H1 (cell line): ENCODE measurements around the gene FBXL15. TPM values are rescaled to one million over a fixed set of nuclear protein-coding genes. Genes with fewer than 3 reads are reported as not detected.
A peak's percentile ranks its signal among the peaks of the same experiment; 100 is the strongest.

Experiments used
- CTCF ChIA-PET: fragments of 300-600 bp; sonication (Branson Sonifier 250); formaldehyde crosslinking; loops from one replicate; lab custom pipeline; 2021; ENCODE audit not compliant: partially characterized antibody; lab: Charles Lee
- POLR2A ChIA-PET: fragments of 300-600 bp; sonication (Branson Sonifier 250); formaldehyde crosslinking; loops from one replicate; lab custom pipeline; 2021; ENCODE audit warnings: inconsistent platforms; ENCODE audit not compliant: partially characterized antibody; lab: Charles Lee
- DNase-seq, 2 experiments: peaks; one replicate each; pipeline versions ENCODE4 v3.0.0 to v3.0.0-alpha.2; 2010 to 2022; ENCODE audit warnings: low spot score in 2 of 2, low read depth in 1 of 2, mixed read lengths in 1 of 2
- FAIRE-seq: peaks from 2 replicates; lab custom pipeline; 2011; peaks lifted over from hg19 to GRCh38; lab: Jason Lieb, UNC
- H2AFZ ChIP-seq: 2 replicates; pipeline ENCODE4 v1.8.1; 2012; ENCODE audit warnings: low read length, inconsistent platforms
- H2AK5ac ChIP-seq: 2 replicates; pipeline ENCODE4 v1.6.1; 2013; ENCODE audit warnings: low read depth, low read length
- H2BK120ac ChIP-seq: replicated peaks from 2 replicates; pipeline ENCODE3; 2013; ENCODE audit warnings: low read depth, low read length, inconsistent platforms
- H2BK12ac ChIP-seq: 2 replicates; pipeline ENCODE4 v1.6.1; 2013; ENCODE audit warnings: low read depth, low read length
- H2BK15ac ChIP-seq: 2 replicates; pipeline ENCODE4 v1.6.1; 2013; ENCODE audit warnings: low read length
- H2BK20ac ChIP-seq: 2 replicates; pipeline ENCODE4 v1.6.1; 2013; ENCODE audit warnings: low read length
- H2BK5ac ChIP-seq: 2 replicates; pipeline ENCODE4 v1.6.1; 2013; ENCODE audit warnings: low read depth, low read length
- H3K14ac ChIP-seq: 2 replicates; pipeline ENCODE4 v1.6.1; 2013; ENCODE audit warnings: inconsistent platforms; ENCODE audit not compliant: insufficient read length
- H3K18ac ChIP-seq: 2 replicates; pipeline ENCODE4 v1.6.1; 2013; ENCODE audit warnings: low read length; ENCODE audit errors: extremely low read depth
- H3K23ac ChIP-seq: 2 replicates; pipeline ENCODE4 v1.6.1; 2013; ENCODE audit warnings: inconsistent platforms; ENCODE audit not compliant: insufficient read length
- H3K23me2 ChIP-seq: 2 replicates; pipeline ENCODE4 v1.6.1; 2013; ENCODE audit warnings: low read depth, low read length
- H3K27ac ChIP-seq: 2 replicates; pipeline ENCODE4 v1.6.1; 2011; ENCODE audit warnings: low read depth, low read length, inconsistent platforms
- H3K27me3 ChIP-seq, 4 experiments: replicated peaks in 1 of 4; 1 replicate in 1 of 4; 2 replicates in 3 of 4; pipeline versions ENCODE4 v1.6.1 to v1.8.1; 2011 to 2013; ENCODE audit warnings: low read length in 3 of 4, mild to moderate bottlenecking in 3 of 4, inconsistent platforms in 2 of 4, mixed read lengths in 2 of 4, moderate library complexity in 1 of 4; ENCODE audit not compliant: control insufficient read depth in 3 of 4, insufficient read depth in 3 of 4; ENCODE audit errors: extremely low read depth in 1 of 4
- H3K36me3 ChIP-seq, 4 experiments: 2 replicates each; pipeline versions ENCODE4 v1.6.1 to v1.8.1; 2011 to 2013; ENCODE audit warnings: mild to moderate bottlenecking in 4 of 4, low read length in 3 of 4, moderate library complexity in 2 of 4, control low read depth in 1 of 4, inconsistent platforms in 1 of 4; ENCODE audit not compliant: insufficient read depth in 4 of 4, control insufficient read depth in 2 of 4
- H3K4ac ChIP-seq: replicated peaks from 2 replicates; pipeline ENCODE3; 2013; ENCODE audit warnings: low read length, low read depth, mixed read lengths, inconsistent platforms; ENCODE audit not compliant: insufficient read length
- H3K4me1 ChIP-seq, 4 experiments: replicated peaks in 1 of 4; 1 replicate in 1 of 4; 2 replicates in 3 of 4; pipeline versions ENCODE4 v1.6.1 to v1.8.1; 2011 to 2013; ENCODE audit warnings: low read length in 3 of 4, inconsistent platforms in 2 of 4, mixed read lengths in 1 of 4; ENCODE audit not compliant: insufficient read depth in 4 of 4, control insufficient read depth in 3 of 4
- H3K4me2 ChIP-seq, 2 experiments: 2 replicates each; pipeline versions ENCODE4 v1.6.1 to v1.8.1; 2011 to 2013; ENCODE audit warnings: low read depth in 2 of 2, low read length in 2 of 2, control low read depth in 1 of 2, inconsistent platforms in 1 of 2, mild to moderate bottlenecking in 1 of 2; ENCODE audit not compliant: insufficient read depth in 1 of 2
- H3K4me3 ChIP-seq, 4 experiments: fragments of 200-600, 300-600 bp in 1 of 4; sonication (generic), shearing (Covaris generic), sonication (Bioruptor Twin) in 1 of 4; 2 replicates each; pipeline versions ENCODE4 v1.5.1 to v1.8.1; 2011 to 2016; ENCODE audit warnings: low read length in 4 of 4, low read depth in 3 of 4, control low read depth in 2 of 4, inconsistent platforms in 2 of 4, mild to moderate bottlenecking in 2 of 4, mixed read lengths in 1 of 4, moderate library complexity in 1 of 4; ENCODE audit not compliant: insufficient read depth in 2 of 4; ENCODE audit errors: extremely low read depth in 1 of 4
- H3K56ac ChIP-seq: replicated peaks from 2 replicates; pipeline ENCODE3; 2013; ENCODE audit warnings: low read depth, mild to moderate bottlenecking, mixed read lengths, low read length, inconsistent platforms; ENCODE audit not compliant: insufficient read length
- H3K79me1 ChIP-seq: 2 replicates; pipeline ENCODE4 v1.6.1; 2013; ENCODE audit warnings: low read depth, low read length, control low read depth
- H3K79me2 ChIP-seq, 2 experiments: 2 replicates each; pipeline versions ENCODE4 v1.6.1 to v1.8.1; 2012 to 2013; ENCODE audit warnings: low read length in 2 of 2, mild to moderate bottlenecking in 2 of 2, inconsistent platforms in 1 of 2; ENCODE audit not compliant: insufficient read depth in 2 of 2, control insufficient read depth in 1 of 2
- H3K9ac ChIP-seq, 4 experiments: replicated peaks in 1 of 4; 1 replicate in 1 of 4; 2 replicates in 3 of 4; pipeline versions ENCODE4 v1.6.1 to v1.8.1; 2011 to 2013; ENCODE audit warnings: low read depth in 3 of 4, low read length in 3 of 4, control low read depth in 2 of 4, mild to moderate bottlenecking in 2 of 4, moderate library complexity in 2 of 4, inconsistent platforms in 1 of 4; ENCODE audit errors: extremely low read depth in 1 of 4
- H3K9me3 ChIP-seq, 2 experiments: 2 replicates each; pipeline versions ENCODE4 v1.6.1 to v1.8.1; 2012 to 2013; ENCODE audit warnings: mild to moderate bottlenecking in 2 of 2, moderate library complexity in 2 of 2, control low read depth in 1 of 2, inconsistent platforms in 1 of 2, low read depth in 1 of 2, low read length in 1 of 2, mixed read lengths in 1 of 2; ENCODE audit not compliant: insufficient read depth in 2 of 2
- H4K20me1 ChIP-seq, 2 experiments: replicated peaks in 1 of 2; 2 replicates each; pipeline versions ENCODE3 to v1.8.1; 2011 to 2013; ENCODE audit warnings: inconsistent platforms in 2 of 2, low read length in 2 of 2, mild to moderate bottlenecking in 1 of 2; ENCODE audit not compliant: insufficient read depth in 2 of 2, control insufficient read depth in 1 of 2
- H4K5ac ChIP-seq: 2 replicates; pipeline ENCODE4 v1.6.1; 2013; ENCODE audit warnings: low read length, low read depth, mixed read lengths, inconsistent platforms; ENCODE audit not compliant: insufficient read length
- H4K8ac ChIP-seq: 2 replicates; pipeline ENCODE4 v1.8.0; 2013; ENCODE audit warnings: mild to moderate bottlenecking, moderate library complexity, low read length, inconsistent platforms; ENCODE audit not compliant: insufficient read depth; ENCODE audit errors: extremely low read depth
- H4K91ac ChIP-seq: replicated peaks from 2 replicates; pipeline ENCODE3; 2013; ENCODE audit warnings: low read length, mixed read lengths, inconsistent platforms; ENCODE audit not compliant: insufficient read length
- BACH1 ChIP-seq: IDR thresholded peaks from 2 replicates; pipeline ENCODE4 v1.6.1; 2012; ENCODE audit warnings: low read length, improper control_type of control experiment
- CBX5 ChIP-seq: fragments of 300-800, 300-1000 bp; sonication (generic); IDR thresholded peaks from 2 replicates; pipeline ENCODE4 v1.7.1; 2016; ENCODE audit warnings: antibody characterized with exemption, low read length, low read depth
- CHD2 ChIP-seq: IDR thresholded peaks from 2 replicates; pipeline ENCODE4 v1.6.1; 2012; ENCODE audit warnings: low read length, improper control_type of control experiment
- EP300 ChIP-seq, 2 experiments: IDR thresholded peaks; 1 replicate in 1 of 2; 2 replicates in 1 of 2; pipeline ENCODE4 v1.6.1; 2011 to 2012; ENCODE audit warnings: low read depth in 2 of 2, low read length in 2 of 2, mild to moderate bottlenecking in 2 of 2, borderline replicate concordance in 1 of 2, inconsistent platforms in 1 of 2, moderate library complexity in 1 of 2
- HDAC6 ChIP-seq: IDR thresholded peaks from one replicate; pipeline ENCODE4 v1.7.1; 2012; ENCODE audit warnings: low read depth, mild to moderate bottlenecking, inconsistent platforms, low read length, moderate library complexity
- JUN ChIP-seq: IDR thresholded peaks from 2 replicates; pipeline ENCODE4 v1.6.1; 2011; ENCODE audit warnings: low read depth, mild to moderate bottlenecking, improper control_type of control experiment, low read length
- KDM4A ChIP-seq: IDR thresholded peaks from one replicate; pipeline ENCODE4 v1.7.1; 2012; ENCODE audit warnings: low read depth, mild to moderate bottlenecking, moderate library complexity, low read length, inconsistent platforms; ENCODE audit not compliant: severe bottlenecking
- MAX ChIP-seq: IDR thresholded peaks from 2 replicates; pipeline ENCODE4 v1.6.1; 2012; ENCODE audit warnings: inconsistent platforms
- RBBP5 ChIP-seq: IDR thresholded peaks from 2 replicates; pipeline ENCODE4 v1.7.1; 2012; ENCODE audit warnings: low read depth, mild to moderate bottlenecking, inconsistent platforms, low read length, moderate library complexity, borderline replicate concordance
- SAP30 ChIP-seq: fragments of 300-600 bp; sonication (generic); IDR thresholded peaks from 2 replicates; pipeline ENCODE4 v1.7.1; 2012; ENCODE audit warnings: low read length, moderate library complexity, mild to moderate bottlenecking, inconsistent platforms; ENCODE audit not compliant: insufficient read depth, insufficient replicate concordance
- SIX5 ChIP-seq: IDR thresholded peaks from 2 replicates; pipeline ENCODE4 v1.6.1; 2011; ENCODE audit warnings: mild to moderate bottlenecking, low read depth, low read length
- TAF1 ChIP-seq: IDR thresholded peaks from 2 replicates; pipeline ENCODE4 v1.6.1; 2011; ENCODE audit warnings: mild to moderate bottlenecking, low read depth, low read length
- WGBS, 2 experiments: shearing (Covaris generic) in 1 of 2; methylation state at CpG; one replicate each; pipeline versions ENCODE4 v1.1.6 to v1.1.7; 2013 to 2015; ENCODE audit warnings: low lambda C conversion rate in 2 of 2, mixed read lengths in 2 of 2, inconsistent platforms in 1 of 2, low coverage in 1 of 2, missing lambda C conversion rate in 1 of 2; ENCODE audit not compliant: insufficient replicate concordance in 2 of 2, insufficient coverage in 1 of 2, insufficient read length in 1 of 2; ENCODE audit errors: extremely low coverage in 1 of 2, missing lambda C conversion rate in 1 of 2; 5-methylcytosine and 5-hydroxymethylcytosine counted together
- polyA plus RNA-seq, 7 experiments: library from polyadenylated mRNA; depleted of rRNA in 3 of 7; stranded (reverse) in 5 of 7; unstranded in 2 of 7; fragments of >200 nt in 5 of 7; fragments of 200-250 nt in 2 of 7; gene quantifications; 1 replicate in 5 of 7; 2 replicates in 1 of 7; 4 replicates in 1 of 7; pipeline versions ENCODE4 v1.2.1 to v1.2.3, GENCODE V29; 2011 to 2013; ENCODE audit warnings: missing spikeins in 2 of 7, mixed read lengths in 2 of 7
- total RNA-seq: library from RNA; stranded (reverse); fragmentation: NEBNext Ultra II Directional; extraction: Animal tissue kit (Norgen Biotek cat#: 25700); gene quantifications from 2 replicates; pipeline ENCODE4 v1.2.1, GENCODE V29; 2021

FBXL15 gene
- total and polyA plus RNA-seq, 2 of the 8 experiments (the other 6 are each of a cell fraction or from before 2014, with no cell fraction given) = 11.3 to 22.6 TPM

- no peak overlapping the region for H3K14ac ChIP-seq
- H3K79me2 ChIP-seq = no peaks in the 10 kb centered on the region
- H3K23me2 ChIP-seq = peaks cover 32% of the 10 kb centered on the region
- H2BK15ac ChIP-seq = peak overlapping the region; percentile 61; the same call in 1 of the 2 replicates
- H2AFZ ChIP-seq = no peak overlapping the region
- no peak overlapping the region for H3K23ac ChIP-seq
- WGBS, 2 experiments = 24% methylated on average over 27 of the region's 28 CpGs; no CpG with 5 or more reads in 1 of the 2 experiments
- 0 out of 8 replicates have a peak, but pooled peaks cover 0 to 3% (median 0%) of the 10 kb centered on the region in 4 experiments for H3K36me3 ChIP-seq
- DNase-seq (peak; percentile 67 to 89), FAIRE-seq (no peak)
- no peak overlapping the region; a peak in 2 of 7 replicates for H3K9ac ChIP-seq
- ChIA-PET CTCF (interaction anchor here (0.6 to 9.5 kb wide), 29 partner anchors 9 to 252 kb away, joined by 3 to 78 read pairs (median 5); partner anchors contain the start of genes C10orf95 and CUEDC2), POLR2A (interaction anchor here (0.9 to 7.9 kb wide), 11 partner anchors 8 to 307 kb away, joined by 3 to 56 read pairs (median 25); partner anchors contain the start of genes C10orf95, CUEDC2 and NFKB2)
- H3K4me1 ChIP-seq = peaks cover 0 to 23% (median 10%) of the 10 kb centered on the region in 4 experiments; a peak in 5 of 7 replicates
- no peaks in the 10 kb centered on the region for H3K9me3 ChIP-seq
- H4K8ac ChIP-seq = no peak overlapping the region
- no peak overlapping the region for H2BK5ac ChIP-seq
- peak overlapping the region; percentile 48 for H3K18ac ChIP-seq
- no peaks in the 10 kb centered on the region for H3K79me1 ChIP-seq
- H3K56ac ChIP-seq = no peak overlapping the region
- peak overlapping the region; percentile 74 to 92 (median 80); a peak in 6 of 8 replicates for H3K4me3 ChIP-seq
- no peak overlapping the region for H2BK12ac ChIP-seq
- peak overlapping the region; percentile 12 for H3K4ac ChIP-seq
- peak overlapping the region; percentile 37 for H4K91ac ChIP-seq
- no peak overlapping the region for H2BK20ac ChIP-seq
- no peak overlapping the region for H2BK120ac ChIP-seq
- no peak overlapping the region for H2AK5ac ChIP-seq
- H3K4me2 ChIP-seq = peak overlapping the region; percentile 88 to 100
- peak overlapping the region; percentile 3 for H4K5ac ChIP-seq
- H4K20me1 ChIP-seq = peaks cover 5 to 9% of the 10 kb centered on the region in 2 experiments
- no peak overlapping the region for H3K27ac ChIP-seq
- H3K27me3 ChIP-seq = no peaks in the 10 kb centered on the region
- no peak for TF ChIP-seq JUN
- no peak for TF ChIP-seq RBBP5
- TF ChIP-seq SAP30 = no peak
- TF ChIP-seq CBX5 = no peak
- TF ChIP-seq MAX = peak; percentile 99
- no peak for TF ChIP-seq EP300 (IDR thresholded peaks at IDR 0.05; ENCODE audit: borderline replicate concordance in 1 of 2, low read depth in 2 of 2, low read length in 2 of 2)
- no peak for TF ChIP-seq HDAC6
- 0 out of 2 replicates have a peak, but pooled peaks have one; percentile 6 for TF ChIP-seq BACH1
- TF ChIP-seq CHD2 = 0 out of 2 replicates have a peak, but pooled peaks have one; percentile 51
- no peak for TF ChIP-seq SIX5
- peak; percentile 30 for TF ChIP-seq KDM4A
- TF ChIP-seq TAF1 = no peak
These were observed 2.0 kb downstream of the FBXL15 start for GRCh38 chr10:102422545-102423129.
